CD4-positive, alpha-beta T cell treated with Interleukin-10 for 1 hour (primary cell): ENCODE results near the gene SLC34A1.

Experiments used
- DNase-seq: peaks from one replicate; pipeline ENCODE4 v3.0.0-alpha.2; 2020

SLC34A1 gene

GRCh38 chr5:177447066-177447610, 62.9 kb downstream of the SLC34A1 start:
- DNase-seq = peak; percentile 88

- DNase-seq = no peak
Observed at GRCh38 chr5:177447611-177448243, 63.5 kb downstream of the SLC34A1 start.
